Neural cell (in vitro differentiated cells): ENCODE measurements around the gene CXorf65.

Source experiments
- EZH2 ChIP-seq: fragments of 200-600, 300-800 bp; shearing (Covaris generic), sonication (generic); IDR thresholded peaks from 2 replicates; pipeline ENCODE4 v1.6.1; 2014; ENCODE audit warnings: antibody characterized with exemption, low read length, borderline replicate concordance, mild to moderate bottlenecking; ENCODE audit not compliant: insufficient read depth, poor library complexity, severe bottlenecking
- MXI1 ChIP-seq: fragments of 450-650 bp; conservative IDR thresholded peaks from 2 replicates; pipeline ENCODE4 v1.6.1; 2014; ENCODE audit warnings: antibody characterized with exemption, mild to moderate bottlenecking; ENCODE audit not compliant: poor library complexity, severe bottlenecking
- RAD21 ChIP-seq: fragments of 450-650 bp; conservative IDR thresholded peaks from 2 replicates; pipeline ENCODE4 v1.6.1; 2014; ENCODE audit warnings: antibody characterized with exemption, mild to moderate bottlenecking, moderate library complexity
- TF ChIP-seq, protein P1 (sequence below): fragments of 450-650 bp; IDR thresholded peaks from 2 replicates; pipeline ENCODE4 v1.5.1; 2014; ENCODE audit warnings: antibody characterized with exemption, mild to moderate bottlenecking, moderate library complexity; ENCODE audit not compliant: poor library complexity, severe bottlenecking

DNA sequence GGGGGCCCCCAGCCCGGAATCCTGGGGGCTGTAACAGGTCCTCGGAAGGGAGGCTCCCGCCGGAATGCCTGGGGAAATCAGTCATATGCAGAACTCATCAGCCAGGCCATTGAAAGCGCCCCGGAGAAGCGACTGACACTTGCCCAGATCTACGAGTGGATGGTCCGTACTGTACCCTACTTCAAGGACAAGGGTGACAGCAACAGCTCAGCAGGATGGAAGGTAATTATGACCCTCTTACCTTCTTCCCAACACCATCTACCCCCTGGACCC, 9.8 kb downstream of the CXorf65 start:
- TF ChIP-seq, protein P1, sequence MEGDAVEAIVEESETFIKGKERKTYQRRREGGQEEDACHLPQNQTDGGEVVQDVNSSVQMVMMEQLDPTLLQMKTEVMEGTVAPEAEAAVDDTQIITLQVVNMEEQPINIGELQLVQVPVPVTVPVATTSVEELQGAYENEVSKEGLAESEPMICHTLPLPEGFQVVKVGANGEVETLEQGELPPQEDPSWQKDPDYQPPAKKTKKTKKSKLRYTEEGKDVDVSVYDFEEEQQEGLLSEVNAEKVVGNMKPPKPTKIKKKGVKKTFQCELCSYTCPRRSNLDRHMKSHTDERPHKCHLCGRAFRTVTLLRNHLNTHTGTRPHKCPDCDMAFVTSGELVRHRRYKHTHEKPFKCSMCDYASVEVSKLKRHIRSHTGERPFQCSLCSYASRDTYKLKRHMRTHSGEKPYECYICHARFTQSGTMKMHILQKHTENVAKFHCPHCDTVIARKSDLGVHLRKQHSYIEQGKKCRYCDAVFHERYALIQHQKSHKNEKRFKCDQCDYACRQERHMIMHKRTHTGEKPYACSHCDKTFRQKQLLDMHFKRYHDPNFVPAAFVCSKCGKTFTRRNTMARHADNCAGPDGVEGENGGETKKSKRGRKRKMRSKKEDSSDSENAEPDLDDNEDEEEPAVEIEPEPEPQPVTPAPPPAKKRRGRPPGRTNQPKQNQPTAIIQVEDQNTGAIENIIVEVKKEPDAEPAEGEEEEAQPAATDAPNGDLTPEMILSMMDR = no peak
- TF ChIP-seq RAD21 (no peak), MXI1 (no peak), EZH2 (no peak)
